ENCODE data around the gene PER2.
A peak's percentile ranks its signal among the peaks of the same experiment; 100 is the strongest.

The PER2 gene

DNA sequence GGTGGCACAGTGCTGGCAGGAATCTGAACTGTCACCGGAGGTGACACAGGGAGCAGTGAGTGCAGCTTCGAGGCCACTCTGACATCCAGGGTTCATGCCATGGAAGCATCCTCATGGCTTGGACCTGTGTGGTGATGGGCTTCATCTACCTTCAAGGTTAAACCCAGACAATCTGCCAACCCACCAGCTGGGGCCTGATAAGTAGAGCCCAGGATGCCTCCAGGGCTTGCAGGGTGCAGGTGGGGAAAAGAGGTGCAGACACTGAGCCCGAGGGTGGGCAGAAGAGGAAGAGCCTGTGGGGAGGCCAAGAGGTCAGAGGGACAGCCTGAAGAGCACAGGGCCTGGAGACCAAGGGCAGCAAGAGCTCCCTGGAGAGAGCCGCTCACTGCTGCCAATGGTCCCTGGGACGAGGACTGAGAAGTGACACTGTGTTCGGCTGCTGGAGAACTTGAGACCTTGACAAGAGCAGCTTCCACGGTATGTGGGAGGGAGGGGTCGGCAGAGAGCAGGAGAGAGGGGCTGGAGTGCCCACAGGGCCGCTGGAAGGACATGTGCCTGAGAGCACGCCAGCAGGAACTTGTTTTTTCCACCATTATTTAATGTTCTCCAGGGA lies 40.5 kb downstream of the PER2 start:
- DNase-seq = no peak

DNA sequence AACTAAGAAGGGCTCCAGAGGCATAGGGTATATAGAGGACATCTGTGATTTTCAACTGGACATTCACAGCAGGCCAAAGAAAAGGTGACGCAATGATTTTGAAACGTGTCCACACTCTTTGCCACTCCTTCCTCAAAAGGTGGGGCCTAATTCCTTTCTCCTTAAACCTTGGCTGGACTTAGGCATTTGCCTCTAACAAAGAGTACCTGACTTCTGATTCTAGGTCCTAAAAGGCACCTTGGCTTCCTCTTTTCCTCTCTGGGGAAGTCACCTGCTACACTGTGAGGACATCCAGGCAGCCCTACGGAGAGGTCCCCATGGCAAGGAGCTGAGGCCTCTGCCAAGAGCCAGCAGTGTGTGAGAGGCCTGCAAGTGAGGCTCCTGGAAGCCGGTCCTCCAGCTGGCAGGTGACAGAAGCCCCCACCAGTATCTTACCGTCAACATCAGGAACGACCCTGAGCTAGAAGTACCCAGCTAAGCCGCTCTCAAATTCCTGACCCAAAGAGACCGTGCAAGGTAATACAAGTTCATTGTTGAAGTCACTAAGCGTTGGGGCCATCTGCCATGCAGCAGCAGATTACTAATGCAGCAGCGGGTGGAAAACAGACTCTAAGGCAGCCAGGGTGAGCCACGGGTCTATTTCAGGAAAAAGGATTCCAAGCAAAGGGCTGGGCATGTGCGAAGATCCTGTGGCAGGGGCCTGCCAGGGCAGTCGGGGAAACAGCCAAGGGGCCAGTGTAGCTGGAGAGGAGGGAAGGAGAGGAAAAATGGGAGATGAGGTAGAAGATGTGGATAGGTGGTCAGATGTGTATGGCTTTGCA lies 41.2 kb downstream of the PER2 start:
- no peak for DNase-seq

DNA sequence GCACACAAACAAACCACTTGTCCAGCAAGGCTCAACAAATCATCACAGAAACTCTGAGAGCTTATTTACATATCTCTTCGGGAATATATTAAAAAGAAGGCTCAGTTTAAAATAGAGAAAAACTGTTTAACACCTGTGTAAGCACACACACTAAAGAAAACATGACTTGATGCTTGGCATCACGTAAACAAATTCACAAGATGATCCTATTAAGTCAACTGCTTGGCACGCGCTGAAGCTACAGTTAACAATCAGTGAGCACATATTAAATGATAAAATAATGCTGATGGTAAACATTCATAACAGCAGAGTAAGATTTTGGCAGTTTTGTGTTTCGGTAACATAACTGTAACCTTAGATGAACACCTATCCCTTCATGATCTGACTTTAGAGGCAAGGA lies 44.3 kb downstream of the PER2 start:
- no peak for DNase-seq

GRCh38 chr2:238243496-238244076 lies 44.8 kb downstream of the PER2 start:
- DNase-seq = no peak

- DNase-seq = no peak
Observed at GRCh38 chr2:238242731-238243495, 45.5 kb downstream of the PER2 start.

- DNase-seq = no peak
Observed at GRCh38 chr2:238241970-238242369, 46.4 kb downstream of the PER2 start.

DNA sequence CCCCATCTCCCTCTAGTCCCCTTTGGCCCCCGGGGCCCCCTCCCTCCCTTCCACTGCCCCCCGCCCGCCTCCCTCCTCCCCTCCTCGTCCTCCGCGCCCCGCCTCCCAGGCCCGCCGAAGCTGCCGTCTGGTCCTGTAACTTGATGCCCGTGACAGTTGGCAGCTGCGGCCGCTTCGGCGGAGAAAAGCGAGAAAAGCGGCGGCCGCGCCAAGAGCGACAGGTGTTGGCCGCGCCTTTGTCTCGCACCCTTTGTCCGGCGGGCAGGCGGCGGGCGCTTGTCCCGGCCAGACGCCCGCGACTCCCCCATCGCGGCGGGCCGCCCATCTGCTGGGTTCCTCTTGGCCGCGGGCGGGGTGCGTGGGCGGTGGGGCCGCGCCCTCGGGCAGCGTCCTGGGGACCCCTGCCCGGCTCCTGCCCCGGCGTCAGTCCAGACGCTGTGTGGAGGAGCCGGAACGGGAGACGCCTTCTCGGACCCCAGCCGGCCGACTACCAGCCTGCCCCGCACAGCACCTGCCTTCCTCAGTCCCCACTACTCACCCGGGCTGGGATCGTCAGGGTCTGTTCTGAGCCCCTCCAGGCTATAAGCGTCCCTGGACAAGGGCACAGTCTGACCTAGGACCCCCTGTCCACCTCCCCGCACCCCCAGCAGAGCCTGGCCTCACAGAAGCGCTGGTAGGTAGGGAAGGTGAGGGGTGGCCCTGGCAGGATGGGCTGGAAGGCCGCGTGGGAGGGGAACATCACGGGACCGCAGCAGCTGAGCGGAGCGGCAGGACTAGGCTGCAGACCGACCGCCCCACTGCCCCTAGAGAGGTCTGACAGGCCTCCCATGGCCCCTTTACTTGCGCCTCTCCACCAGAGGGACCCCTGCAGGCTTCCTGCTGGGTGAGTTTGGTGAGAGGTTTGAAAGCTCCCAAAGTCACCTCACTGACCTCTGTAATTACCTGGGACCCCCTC lies 47.4 kb downstream of the PER2 start:
- no peak for DNase-seq

- DNase-seq = peak; percentile 88
Observed at GRCh38 chr2:238239863-238240756, 48.3 kb downstream of the PER2 start, which contains the start of gene HES6. TSS of gene HES6 (minus strand) at chr2:238240038. CDS start at chr2:238239905, 133 bp downstream.

- DNase-seq = no peak
Observed at GRCh38 chr2:238239543-238239862, 48.9 kb downstream of the PER2 start.

GRCh38 chr2:238238766-238239542 lies 49.5 kb downstream of the PER2 start:
- DNase-seq = no peak

GRCh38 chr2:238238311-238238765 lies 50.1 kb downstream of the PER2 start:
- DNase-seq = no peak

- DNase-seq = no peak
Observed at GRCh38 chr2:238237431-238238135, 50.8 kb downstream of the PER2 start.

DNA sequence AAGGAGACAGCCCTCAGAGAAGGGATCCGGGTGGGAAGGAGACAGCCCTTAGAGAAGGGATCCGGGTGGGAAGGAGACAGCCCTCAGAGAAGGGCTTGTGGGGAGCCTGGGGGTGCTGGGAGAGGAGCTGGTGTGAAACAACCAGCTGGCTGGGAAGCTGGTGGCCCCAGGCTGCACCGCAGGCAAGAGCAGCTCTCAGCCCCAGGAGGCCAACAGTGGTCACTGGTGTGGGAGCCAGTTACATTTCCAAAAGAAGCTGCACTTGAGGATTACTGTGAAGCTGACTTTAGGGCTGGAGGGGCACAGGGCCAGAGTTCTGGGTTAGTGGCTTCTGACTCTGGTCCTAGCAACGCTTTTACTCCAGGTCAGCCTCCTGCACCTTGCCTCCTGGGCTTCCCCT lies 51.8 kb downstream of the PER2 start:
- no peak for DNase-seq

- DNase-seq = no peak
Observed at GRCh38 chr2:238235856-238236255, 52.6 kb downstream of the PER2 start.

GRCh38 chr2:238235331-238235732 lies 53.1 kb downstream of the PER2 start:
- DNase-seq = no peak

GRCh38 chr2:238233625-238234024 lies 54.8 kb downstream of the PER2 start:
- no peak for DNase-seq

DNA sequence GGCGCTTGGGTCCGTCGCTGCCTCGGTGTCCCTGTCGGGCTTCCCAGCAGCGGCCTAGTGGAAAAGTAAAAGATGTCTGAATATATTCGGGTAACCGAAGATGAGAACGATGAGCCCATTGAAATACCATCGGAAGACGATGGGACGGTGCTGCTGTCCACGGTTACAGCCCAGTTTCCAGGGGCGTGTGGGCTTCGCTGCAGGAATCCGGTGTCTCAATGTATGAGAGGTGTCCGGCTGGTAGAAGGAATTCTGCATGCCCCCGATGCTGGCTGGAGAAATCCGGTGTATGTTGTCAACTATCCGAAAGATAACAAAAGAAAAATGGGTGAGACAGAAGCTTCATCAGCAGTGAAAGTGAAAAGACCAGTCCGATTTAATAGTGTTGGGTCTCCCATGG lies 56.6 kb downstream of the PER2 start:
- DNase-seq = no peak

DNA sequence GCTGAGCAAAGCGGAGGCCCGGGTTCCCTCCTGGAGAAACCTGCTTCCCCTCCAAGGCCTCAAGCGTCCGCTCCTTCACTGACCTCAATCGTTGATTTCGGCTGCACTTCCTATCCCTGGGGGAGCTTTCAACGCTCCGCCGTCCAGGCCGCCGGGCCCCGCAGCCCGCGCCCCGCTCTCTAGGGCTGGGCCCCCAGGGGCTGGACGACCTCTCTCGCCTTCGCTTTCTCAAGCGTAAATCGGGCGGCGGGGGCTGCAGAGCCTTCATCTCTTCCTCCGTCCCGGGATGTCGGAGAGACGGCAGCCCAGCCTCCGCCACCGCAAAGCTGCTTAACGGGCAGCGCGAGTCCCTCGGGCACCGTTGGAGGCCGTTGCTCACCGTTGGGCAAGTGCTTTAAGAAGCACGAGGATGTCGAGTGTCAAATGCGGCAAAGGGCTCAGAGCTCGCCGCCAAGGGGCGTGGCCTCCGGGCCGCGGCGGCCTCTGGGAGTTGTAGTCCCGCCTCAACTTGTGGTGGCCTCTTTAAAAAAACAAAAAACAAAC lies 57.1 kb downstream of the PER2 start:
- peak; percentile 91 for DNase-seq

- DNase-seq = no peak
Observed at GRCh38 chr2:238230699-238231098, 57.7 kb downstream of the PER2 start.
